Erythroblast (primary cell): ENCODE results near the gene CCM2.

ENCODE experiments used
- DNase-seq, 2 experiments: peaks; one replicate each; lab custom pipeline; 2025; lab: John Stamatoyannopoulos, UW
- GATA1 ChIP-seq: IDR thresholded peaks from 2 replicates; pipeline ENCODE4 v1.6.1; 2011; ENCODE audit warnings: low read depth, mild to moderate bottlenecking, control low read depth, low read length, moderate library complexity
- POLR2A ChIP-seq: IDR thresholded peaks from 2 replicates; pipeline ENCODE4 v1.6.1; 2011; ENCODE audit warnings: mild to moderate bottlenecking, low read length

Gene CCM2

GRCh38 chr7:45089341-45089891 lies 89.4 kb downstream of the CCM2 start:
- TF ChIP-seq POLR2A (no peak), GATA1 (no peak)

DNA sequence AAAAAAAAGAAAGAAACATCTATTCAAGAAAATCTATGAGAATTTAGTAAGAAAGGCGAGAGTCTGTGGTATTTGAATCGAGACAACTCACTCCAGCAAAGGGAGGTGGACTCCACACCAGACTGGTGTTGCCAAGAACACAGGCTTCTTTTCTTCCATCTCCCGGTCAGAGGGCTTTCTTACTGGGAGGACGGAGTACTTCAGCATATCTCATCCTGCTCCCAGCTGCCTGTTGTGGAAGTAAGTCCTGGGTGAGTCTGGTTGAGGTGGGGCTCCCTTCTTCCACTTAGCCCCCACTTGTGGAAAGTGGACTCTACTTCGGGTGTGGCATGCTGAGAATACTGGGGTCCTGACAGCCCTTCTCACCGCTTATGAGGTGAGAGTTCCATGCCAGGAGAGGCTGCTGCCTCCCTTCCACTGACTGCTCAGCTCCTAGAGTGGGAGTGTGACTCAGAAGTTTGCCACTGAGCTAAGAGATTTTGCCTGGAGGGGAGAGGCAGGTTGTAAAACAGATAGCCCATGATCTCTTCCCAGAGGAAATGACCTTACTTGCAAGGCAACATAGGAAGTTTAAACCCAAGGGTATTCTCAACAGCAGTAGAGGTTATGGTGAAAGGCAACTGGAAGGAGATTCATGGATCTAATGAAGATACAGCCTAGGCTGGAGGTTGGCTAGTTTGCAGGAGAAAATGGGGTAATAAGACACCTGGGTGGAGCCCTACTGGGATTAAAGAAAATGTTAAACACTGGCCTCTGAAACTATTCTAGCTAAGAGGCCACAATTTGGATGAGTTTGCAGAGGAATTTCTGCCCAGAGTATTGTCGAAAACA lies 92.3 kb downstream of the CCM2 start:
- TF ChIP-seq GATA1, result no peak
- TF ChIP-seq POLR2A, result no peak
- DNase-seq, result no peak

More at GRCh38 chr7:45089341-45089891, 89.4 kb downstream of the CCM2 start:
- DNase-seq, result peak; percentile 40 to 56

- TF ChIP-seq GATA1 (no peak), POLR2A (no peak)
- DNase-seq, result no peak
Measured at GRCh38 chr7:45092931-45093235, 92.9 kb downstream of the CCM2 start.

- TF ChIP-seq GATA1, result no peak
- no peak for TF ChIP-seq POLR2A
- no peak for DNase-seq
Measured at GRCh38 chr7:45098983-45099839, 99.2 kb downstream of the CCM2 start.

DNA sequence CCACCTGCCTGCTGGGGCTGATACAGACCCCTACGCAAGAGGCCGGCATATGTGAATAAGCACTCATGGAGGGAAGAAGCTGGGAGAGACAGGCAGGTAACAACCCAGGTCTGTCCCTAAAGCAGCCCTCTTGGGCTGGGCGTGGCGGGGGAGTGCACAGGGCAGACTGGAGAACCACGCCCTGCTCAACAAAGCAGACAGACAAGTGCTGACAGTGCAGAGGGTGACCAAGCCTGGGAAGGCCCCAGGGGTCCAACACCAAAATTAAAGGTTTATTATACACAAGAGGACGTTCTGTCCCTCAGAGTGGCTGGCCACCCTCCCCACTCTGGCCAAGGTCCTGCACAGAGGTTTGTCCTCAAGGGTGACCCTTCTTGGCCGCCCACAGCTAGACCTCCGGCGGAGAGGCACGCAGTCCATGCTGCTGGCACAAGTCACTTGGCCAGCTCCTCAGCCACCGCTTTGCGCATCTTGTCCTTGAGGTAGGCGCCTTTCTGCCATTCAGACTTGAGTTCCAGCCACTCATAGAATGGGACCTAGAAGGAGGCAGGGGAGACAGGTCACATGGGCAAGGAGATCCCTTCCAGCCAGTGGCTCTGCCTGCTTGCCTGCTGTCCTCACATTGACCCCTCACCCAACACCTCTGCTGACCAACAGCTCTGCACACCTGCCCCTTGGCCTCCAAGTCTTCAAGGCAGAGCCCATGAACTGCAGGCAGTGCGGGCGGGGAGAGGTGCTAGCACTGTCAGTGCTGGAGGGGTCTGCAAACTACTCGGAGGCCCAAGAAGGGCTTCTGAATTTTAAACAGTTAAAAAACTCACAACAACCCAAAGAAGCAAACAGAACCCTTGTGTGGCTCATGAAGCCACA lies 100.1 kb downstream of the CCM2 start:
- TF ChIP-seq POLR2A (no peak), GATA1 (no peak)
- no peak for DNase-seq

GRCh38 chr7:45100761-45101480 lies 100.9 kb downstream of the CCM2 start:
- no peak for DNase-seq
- TF ChIP-seq POLR2A, result no peak
- no peak for TF ChIP-seq GATA1

DNA sequence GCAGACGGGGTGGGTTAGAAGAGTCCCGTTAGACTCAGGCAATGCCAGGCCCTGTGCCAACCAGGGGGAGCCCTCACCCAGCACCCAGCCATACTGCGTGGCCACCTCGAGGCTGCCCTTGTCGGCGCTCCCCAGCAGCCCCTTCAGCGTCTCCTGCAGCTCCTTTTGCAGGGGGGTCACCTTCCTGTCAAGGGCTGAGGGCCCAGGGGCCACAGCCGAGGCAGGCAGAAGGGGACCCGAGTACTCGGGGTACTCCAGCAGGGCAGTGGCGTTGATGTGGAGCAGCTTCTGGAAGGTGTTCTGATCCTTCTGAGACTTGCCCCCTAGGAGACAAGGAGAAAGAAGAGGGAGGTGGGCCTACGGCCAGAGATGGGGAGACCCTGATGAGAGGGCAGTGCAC lies 101.7 kb downstream of the CCM2 start:
- TF ChIP-seq POLR2A, result no peak
- TF ChIP-seq GATA1, result no peak
- DNase-seq, result no peak

- DNase-seq, result no peak
- no peak for TF ChIP-seq GATA1
- TF ChIP-seq POLR2A, result no peak
Measured at GRCh38 chr7:45102785-45103712, 103.0 kb downstream of the CCM2 start.

DNA sequence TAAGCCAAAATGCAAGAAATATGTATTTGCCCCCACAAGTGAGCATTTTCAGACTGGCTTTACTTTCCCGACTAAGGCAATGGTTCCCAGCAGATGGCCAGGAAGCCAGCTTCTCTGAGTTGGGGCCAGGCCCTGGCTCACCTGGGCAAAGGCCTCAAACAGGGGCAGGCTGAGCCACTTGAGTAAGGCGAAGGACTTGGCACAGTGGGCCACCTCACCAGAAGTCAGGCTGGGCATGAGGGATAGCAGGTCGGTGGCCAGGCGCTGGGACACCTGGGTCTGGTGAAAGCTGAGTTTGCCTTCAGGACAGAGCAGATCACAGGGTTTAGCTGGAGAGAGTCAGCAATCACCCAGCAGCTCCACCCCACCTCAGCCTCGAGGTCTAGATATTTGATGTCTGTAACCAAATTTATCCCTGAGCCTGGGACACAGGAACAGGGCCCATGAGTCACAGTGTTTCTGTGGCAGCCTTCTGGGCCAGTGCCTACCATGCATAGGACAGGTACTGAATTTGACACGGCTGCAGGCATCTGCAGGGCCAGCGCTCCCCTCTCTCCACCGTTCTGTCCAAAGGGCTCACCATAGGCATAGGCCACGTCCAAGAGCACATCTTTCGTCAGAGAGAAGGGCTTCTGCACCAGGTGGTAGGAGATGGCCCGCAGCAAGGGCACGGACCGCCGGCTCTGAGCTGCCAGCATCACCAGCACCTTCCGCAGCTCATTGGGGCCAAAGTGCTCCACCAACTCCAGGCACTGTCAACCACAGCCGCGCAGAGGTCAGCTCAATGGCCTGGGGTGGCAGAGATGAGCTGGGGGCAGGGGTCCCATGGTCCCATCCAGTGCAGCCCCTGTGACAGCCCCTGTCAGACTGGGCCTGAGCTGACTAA lies 104.2 kb downstream of the CCM2 start:
- no peak for TF ChIP-seq GATA1
- no peak for TF ChIP-seq POLR2A
- no peak for DNase-seq

GRCh38 chr7:45104844-45105587 lies 105.0 kb downstream of the CCM2 start:
- TF ChIP-seq POLR2A (no peak), GATA1 (no peak)
- DNase-seq, result no peak
